H9 (cell line): ENCODE measurements around the gene CILP2. TPM values are rescaled to one million over a fixed set of nuclear protein-coding genes. Genes with fewer than 3 reads are reported as not detected.

Experiments used
- DNase-seq: peaks from one replicate; pipeline ENCODE4 v3.0.0-alpha.2; 2017
- H2AFZ ChIP-seq: one replicate; pipeline ENCODE4 v1.6.1; 2013; ENCODE audit warnings: mild to moderate bottlenecking, low read length, control low read depth, moderate library complexity
- H2AK5ac ChIP-seq: 2 replicates; pipeline ENCODE4 v1.6.1; 2013; ENCODE audit warnings: low read length, control low read depth, mixed read lengths; ENCODE audit not compliant: insufficient read length
- H2BK120ac ChIP-seq: one replicate; pipeline ENCODE4 v1.6.1; 2013; ENCODE audit warnings: low read depth, mild to moderate bottlenecking, low read length, control low read depth, inconsistent platforms; ENCODE audit not compliant: poor library complexity, severe bottlenecking
- H2BK12ac ChIP-seq: 2 replicates; pipeline ENCODE4 v1.6.1; 2013; ENCODE audit warnings: low read length, control low read depth, mixed read lengths, low read depth; ENCODE audit not compliant: insufficient read length
- H2BK15ac ChIP-seq: 2 replicates; pipeline ENCODE4 v1.6.1; 2013; ENCODE audit warnings: low read depth, low read length, control low read depth
- H2BK20ac ChIP-seq: one replicate; pipeline ENCODE4 v1.6.1; 2013; ENCODE audit warnings: low read depth, mild to moderate bottlenecking, low read length, control low read depth, inconsistent platforms; ENCODE audit not compliant: poor library complexity, severe bottlenecking
- H2BK5ac ChIP-seq: 2 replicates; pipeline ENCODE4 v1.6.1; 2013; ENCODE audit warnings: low read length, control low read depth, mixed read lengths; ENCODE audit not compliant: insufficient read length
- H3K14ac ChIP-seq: 2 replicates; pipeline ENCODE4 v1.6.1; 2013; ENCODE audit warnings: low read length, control low read depth; ENCODE audit not compliant: insufficient read depth
- H3K18ac ChIP-seq: 2 replicates; pipeline ENCODE4 v1.6.1; 2013; ENCODE audit warnings: low read depth, mild to moderate bottlenecking, mixed read lengths, low read length, control low read depth; ENCODE audit not compliant: insufficient read length
- H3K23ac ChIP-seq: 2 replicates; pipeline ENCODE4 v1.6.1; 2013; ENCODE audit warnings: low read length, control low read depth, mixed read lengths, low read depth; ENCODE audit not compliant: insufficient read length
- H3K23me2 ChIP-seq: 2 replicates; pipeline ENCODE4 v1.6.1; 2013; ENCODE audit warnings: low read depth, mild to moderate bottlenecking, mixed read lengths, low read length, control low read depth; ENCODE audit not compliant: insufficient read length, poor library complexity, severe bottlenecking
- H3K27ac ChIP-seq: 2 replicates; pipeline ENCODE4 v1.5.1; 2013; ENCODE audit warnings: low read length, control low read depth, mixed read lengths, low read depth; ENCODE audit not compliant: insufficient read length
- H3K27me3 ChIP-seq: 2 replicates; pipeline ENCODE4 v1.6.1; 2013; ENCODE audit warnings: low read length, control low read depth, inconsistent platforms; ENCODE audit not compliant: insufficient read depth
- H3K4ac ChIP-seq: 2 replicates; pipeline ENCODE4 v1.6.1; 2013; ENCODE audit warnings: low read depth, mild to moderate bottlenecking, control low read depth, inconsistent platforms, low read length, moderate library complexity
- H3K4me1 ChIP-seq: 2 replicates; pipeline ENCODE4 v1.6.1; 2013; ENCODE audit warnings: low read length, control low read depth, inconsistent platforms; ENCODE audit not compliant: insufficient read depth
- H3K4me2 ChIP-seq: 2 replicates; pipeline ENCODE4 v1.6.1; 2013; ENCODE audit warnings: low read length, control low read depth, mixed read lengths; ENCODE audit not compliant: insufficient read length, insufficient read depth
- H3K56ac ChIP-seq: 2 replicates; pipeline ENCODE4 v1.6.1; 2013; ENCODE audit warnings: low read depth, mild to moderate bottlenecking, mixed read lengths, low read length, control low read depth; ENCODE audit not compliant: insufficient read length
- H3K79me1 ChIP-seq: 2 replicates; pipeline ENCODE4 v1.6.1; 2013; ENCODE audit warnings: low read depth, mild to moderate bottlenecking, moderate library complexity, low read length, control low read depth, inconsistent platforms; ENCODE audit not compliant: insufficient read depth, poor library complexity, severe bottlenecking
- H3K79me2 ChIP-seq: 2 replicates; pipeline ENCODE4 v1.6.1; 2013; ENCODE audit warnings: low read length, control low read depth, inconsistent platforms; ENCODE audit not compliant: insufficient read depth
- H3K9ac ChIP-seq: 2 replicates; pipeline ENCODE4 v1.6.1; 2013; ENCODE audit warnings: low read length, control low read depth, mixed read lengths; ENCODE audit not compliant: insufficient read length; ENCODE audit errors: extremely low read depth
- H3K9me3 ChIP-seq: one replicate; pipeline ENCODE4 v1.6.1; 2013; ENCODE audit warnings: low read depth, low read length, inconsistent platforms; ENCODE audit not compliant: control insufficient read depth
- H3T11ph ChIP-seq: one replicate; pipeline ENCODE4 v1.6.1; 2013; ENCODE audit warnings: mild to moderate bottlenecking, low read length, control low read depth, inconsistent platforms
- H4K20me1 ChIP-seq: one replicate; pipeline ENCODE4 v1.6.1; 2013; ENCODE audit not compliant: control insufficient read depth, insufficient read length, insufficient read depth
- H4K5ac ChIP-seq: 2 replicates; pipeline ENCODE4 v1.6.1; 2013; ENCODE audit warnings: low read depth, mild to moderate bottlenecking, mixed read lengths, low read length, control low read depth; ENCODE audit not compliant: insufficient read length
- H4K8ac ChIP-seq: replicated peaks from 2 replicates; pipeline ENCODE4 v1.6.1; 2013; ENCODE audit warnings: low read length, control low read depth, mixed read lengths, low read depth; ENCODE audit not compliant: insufficient read length
- H4K91ac ChIP-seq: 2 replicates; pipeline ENCODE4 v1.6.1; 2013; ENCODE audit warnings: low read depth, mild to moderate bottlenecking, moderate library complexity, mixed read lengths, low read length, control low read depth; ENCODE audit not compliant: insufficient read length
- H3K27ac Mint-ChIP-seq, 3 experiments: 2 replicates in 2 of 3; 3 replicates in 1 of 3; pipeline ENCODE4 v1.8.0; 2020 to 2021; ENCODE audit warnings: mixed read lengths in 3 of 3, mild to moderate bottlenecking in 1 of 3, moderate library complexity in 1 of 3
- H3K27me3 Mint-ChIP-seq: 2 replicates; pipeline ENCODE4 v1.8.0; 2021; ENCODE audit warnings: low read depth, mild to moderate bottlenecking, moderate library complexity, mixed read lengths
- H3K36me3 Mint-ChIP-seq, 3 experiments: 2 replicates in 2 of 3; 3 replicates in 1 of 3; pipeline ENCODE4 v1.8.0; 2020 to 2021; ENCODE audit warnings: low read depth in 3 of 3, mixed read lengths in 3 of 3; ENCODE audit not compliant: insufficient read depth in 1 of 3
- H3K4me1 Mint-ChIP-seq, 2 experiments: 2 replicates each; pipeline ENCODE4 v1.8.0; 2020; ENCODE audit warnings: mixed read lengths in 2 of 2
- H3K4me3 Mint-ChIP-seq, 2 experiments: 2 replicates in 1 of 2; 3 replicates in 1 of 2; pipeline ENCODE4 v1.8.0; 2020 to 2021; ENCODE audit warnings: mild to moderate bottlenecking in 2 of 2, mixed read lengths in 2 of 2, moderate library complexity in 1 of 2
- H3K9me3 Mint-ChIP-seq, 2 experiments: 2 replicates in 1 of 2; 3 replicates in 1 of 2; pipeline ENCODE4 v1.8.0; 2020; ENCODE audit warnings: mild to moderate bottlenecking in 2 of 2, mixed read lengths in 2 of 2, moderate library complexity in 1 of 2
- CTCF ChIP-seq: fragments of 200-600 bp; sonication (generic); conservative IDR thresholded peaks from 3 replicates; pipeline ENCODE4 v1.8.0; 2021; ENCODE audit warnings: antibody characterized with exemption, mild to moderate bottlenecking
- WGBS: extraction: QIAGEN DNeasy Blood & Tissue Kit; methylation state at CpG from one replicate; pipeline ENCODE4 v1.1.7; 2013; ENCODE audit warnings: missing lambda C conversion rate, low lambda C conversion rate, mixed read lengths; ENCODE audit not compliant: insufficient read length; ENCODE audit errors: extremely low coverage; 5-methylcytosine and 5-hydroxymethylcytosine counted together
- total RNA-seq: library from RNA; stranded (reverse); gene quantifications from 2 replicates; pipeline ENCODE4 v1.2.1, GENCODE V29; 2021

CILP2 gene
- total RNA-seq, 1 experiment from 2014 or later = 6.4 TPM

- Histone ChIP-seq H4K5ac (no peak overlapping the region), H4K20me1 (no peaks in the 10 kb centered on the region), H3T11ph (no peak overlapping the region), H2BK15ac (no peak overlapping the region), H2BK12ac (no peak overlapping the region), H3K23ac (no peak overlapping the region), H3K9ac (no peak overlapping the region), H3K9me3 (no peaks in the 10 kb centered on the region), H3K4ac (no peak overlapping the region), H3K23me2 (no peaks in the 10 kb centered on the region), H2AFZ (no peak overlapping the region), H2BK5ac (no peak overlapping the region), H3K4me2 (no peak overlapping the region), H3K79me2 (no peaks in the 10 kb centered on the region), H3K27me3 (no peaks in the 10 kb centered on the region), H2BK20ac (no peak overlapping the region), H3K18ac (no peak overlapping the region), H2AK5ac (no peak overlapping the region), H3K79me1 (no peaks in the 10 kb centered on the region), H4K8ac (no peak overlapping the region), H4K91ac (no peak overlapping the region), H3K4me1 (no peaks in the 10 kb centered on the region), H3K27ac (no peak overlapping the region), H2BK120ac (no peak overlapping the region), H3K56ac (no peak overlapping the region), H3K14ac (no peak overlapping the region)
- Mint-ChIP-seq H3K27ac (peak overlapping the region in 2 of 3 experiments; percentile 36 to 90; a peak in 2 of 7 replicates), H3K4me3 (no peak overlapping the region), H3K9me3 (no peaks in the 10 kb centered on the region), H3K4me1 (peaks cover 3 to 12% of the 10 kb centered on the region in 2 experiments), H3K27me3 (peaks cover 4% of the 10 kb centered on the region; the same call in 1 of the 2 replicates), H3K36me3 (peaks cover 23 to 56% (median 48%) of the 10 kb centered on the region in 3 experiments)
- DNase-seq = no peak
- no CpG with 5 or more reads among the region's 8 CpGs for WGBS
- no peak for TF ChIP-seq CTCF
Observed at GRCh38 chr19:19507354-19507753, 30.7 kb upstream of the CILP2 start.
